Hepatocyte (in vitro differentiated cells): ENCODE results near the gene MBL2. TPM values are rescaled to one million over a fixed set of nuclear protein-coding genes. Genes with fewer than 3 reads are reported as not detected.

Source experiments
- DNase-seq: peaks from one replicate; pipeline ENCODE4 v3.0.0-alpha.2; 2016; ENCODE audit warnings: low spot score
- H2AFZ ChIP-seq: fragments of 200-600 bp; sonication (generic); 2 replicates; pipeline ENCODE4 v1.6.0; 2016; ENCODE audit warnings: antibody characterized with exemption, mild to moderate bottlenecking
- H3K27ac ChIP-seq: fragments of 200-600 bp; sonication (generic); 2 replicates; pipeline ENCODE4 v1.5.1; 2016; ENCODE audit warnings: mild to moderate bottlenecking
- H3K27me3 ChIP-seq: fragments of 200-600 bp; sonication (generic); 2 replicates; pipeline ENCODE4 v1.6.1; 2016
- H3K36me3 ChIP-seq: fragments of 200-600 bp; sonication (generic); replicated peaks from 2 replicates; pipeline ENCODE4 v1.5.1; 2016; ENCODE audit warnings: low read depth; ENCODE audit not compliant: insufficient read depth
- H3K4me1 ChIP-seq: fragments of 200-600 bp; sonication (generic); 2 replicates; pipeline ENCODE4 v1.5.1; 2016; ENCODE audit warnings: mild to moderate bottlenecking, moderate library complexity; ENCODE audit not compliant: insufficient read depth
- H3K4me2 ChIP-seq: fragments of 200-600 bp; sonication (generic); 2 replicates; pipeline ENCODE4 v1.6.0; 2016
- H3K4me3 ChIP-seq: fragments of 200-600 bp; sonication (generic); 2 replicates; pipeline ENCODE4 v1.5.1; 2016; ENCODE audit warnings: mild to moderate bottlenecking
- H3K79me2 ChIP-seq: fragments of 200-600 bp; sonication (generic); 2 replicates; pipeline ENCODE4 v1.6.0; 2017; ENCODE audit warnings: mild to moderate bottlenecking
- H3K9me2 ChIP-seq: fragments of 200-600 bp; sonication (generic); replicated peaks from 2 replicates; pipeline ENCODE4 v1.6.0; 2017; ENCODE audit warnings: mild to moderate bottlenecking; ENCODE audit not compliant: insufficient read depth
- H3K9me3 ChIP-seq: fragments of 200-600 bp; sonication (generic); 2 replicates; pipeline ENCODE4 v1.5.1; 2016; ENCODE audit warnings: low read depth, mild to moderate bottlenecking
- H4K20me1 ChIP-seq: fragments of 200-600 bp; sonication (generic); 2 replicates; pipeline ENCODE4 v1.6.0; 2016; ENCODE audit warnings: mild to moderate bottlenecking; ENCODE audit not compliant: insufficient read depth, poor library complexity, severe bottlenecking
- CTCF ChIP-seq: fragments of 200-600 bp; sonication (generic); IDR thresholded peaks from 2 replicates; pipeline ENCODE4 v1.5.1; 2016; ENCODE audit warnings: antibody characterized with exemption, mild to moderate bottlenecking; ENCODE audit not compliant: poor library complexity
- EZH2 ChIP-seq: fragments of 200-600 bp; sonication (generic); IDR thresholded peaks from 2 replicates; pipeline ENCODE4 v1.6.1; 2016; ENCODE audit warnings: antibody characterized with exemption, mild to moderate bottlenecking, borderline replicate concordance
- EZH2phosphoT487 ChIP-seq: fragments of 200-600 bp; sonication (generic); IDR thresholded peaks from one replicate; pipeline ENCODE4 v1.6.1; 2018; ENCODE audit warnings: antibody characterized with exemption, mild to moderate bottlenecking, low read depth, moderate library complexity; ENCODE audit not compliant: unreplicated experiment, severe bottlenecking
- WGBS: methylation state at CpG from one replicate; pipeline ENCODE4 v1.1.6; 2016; ENCODE audit warnings: low lambda C conversion rate; ENCODE audit errors: missing lambda C conversion rate; 5-methylcytosine and 5-hydroxymethylcytosine counted together
- polyA plus RNA-seq: library from polyadenylated mRNA; unstranded; fragments of >200 nt; fragmentation: Nextera tagmentation; extraction: Ambion mirVana; gene quantifications from 2 replicates; pipeline ENCODE4 v1.2.1, GENCODE V29; 2016
- total RNA-seq: library from RNA; depleted of rRNA; stranded (reverse); fragments of >200 nt; gene quantifications from 2 replicates; pipeline ENCODE4 v1.2.3, GENCODE V29; 2014

MBL2 gene
- total and polyA plus RNA-seq, 2 experiments from 2014 or later, result 0.21 to 1.1 TPM

- Histone ChIP-seq H3K9me3 (no peaks in the 10 kb centered on the region), H3K27ac (no peak overlapping the region), H3K9me2 (no peaks in the 10 kb centered on the region), H3K36me3 (no peaks in the 10 kb centered on the region), H3K27me3 (no peaks in the 10 kb centered on the region), H4K20me1 (no peaks in the 10 kb centered on the region), H3K4me1 (peaks cover 11% of the 10 kb centered on the region), H3K4me3 (no peak overlapping the region), H3K79me2 (no peaks in the 10 kb centered on the region), H3K4me2 (no peak overlapping the region), H2AFZ (no peak overlapping the region)
- 0% methylated on average over 1 of the region's 1 CpG for WGBS
- TF ChIP-seq CTCF, result no peak
- no peak for TF ChIP-seq EZH2
- no peak for TF ChIP-seq EZH2phosphoT487
- no peak for DNase-seq
These were observed 3.9 kb upstream of the MBL2 start for GRCh38 chr10:52776471-52776903.

- no peak for TF ChIP-seq EZH2
- TF ChIP-seq CTCF, result no peak
- TF ChIP-seq EZH2phosphoT487, result no peak
- Histone ChIP-seq H3K4me2 (no peak overlapping the region), H3K27me3 (no peaks in the 10 kb centered on the region), H3K79me2 (no peaks in the 10 kb centered on the region), H3K36me3 (no peaks in the 10 kb centered on the region), H3K4me3 (no peak overlapping the region), H2AFZ (no peak overlapping the region), H3K9me2 (no peaks in the 10 kb centered on the region), H3K4me1 (peaks cover 11% of the 10 kb centered on the region), H3K27ac (peak overlapping the region; percentile 66), H4K20me1 (no peaks in the 10 kb centered on the region), H3K9me3 (no peaks in the 10 kb centered on the region)
- no peak for DNase-seq
- WGBS, result 88% methylated on average over 12 of the region's 12 CpGs
These were observed 2.6 kb upstream of the MBL2 start for GRCh38 chr10:52775132-52775647.

- TF ChIP-seq EZH2phosphoT487, result no peak
- no peak for TF ChIP-seq EZH2
- no peak for TF ChIP-seq CTCF
- DNase-seq, result peak; percentile 46
- no peaks in the 10 kb centered on the region for H4K20me1 ChIP-seq
- no peak overlapping the region for H3K4me3 ChIP-seq
- no peaks in the 10 kb centered on the region for H3K9me2 ChIP-seq
- H2AFZ ChIP-seq, result no peak overlapping the region
- no peaks in the 10 kb centered on the region for H3K79me2 ChIP-seq
- WGBS, result 65% methylated on average over 5 of the region's 8 CpGs
- no peaks in the 10 kb centered on the region for H3K36me3 ChIP-seq
- H3K9me3 ChIP-seq, result no peaks in the 10 kb centered on the region
- H3K4me1 ChIP-seq, result peaks cover 11% of the 10 kb centered on the region
- peak overlapping the region; percentile 66 for H3K27ac ChIP-seq
- no peaks in the 10 kb centered on the region for H3K27me3 ChIP-seq
- H3K4me2 ChIP-seq, result no peak overlapping the region
These were observed 2.1 kb upstream of the MBL2 start for GRCh38 chr10:52774600-52775106.

- peaks cover 11% of the 10 kb centered on the region for H3K4me1 ChIP-seq
- H3K27me3 ChIP-seq, result no peaks in the 10 kb centered on the region
- H3K79me2 ChIP-seq, result no peaks in the 10 kb centered on the region
- no peaks in the 10 kb centered on the region for H3K9me2 ChIP-seq
- DNase-seq, result no peak
- no peak overlapping the region for H2AFZ ChIP-seq
- no peaks in the 10 kb centered on the region for H3K9me3 ChIP-seq
- H4K20me1 ChIP-seq, result no peaks in the 10 kb centered on the region
- TF ChIP-seq CTCF (no peak), EZH2phosphoT487 (no peak), EZH2 (no peak)
- peak overlapping the region; percentile 66 for H3K27ac ChIP-seq
- WGBS, result 96% methylated on average over 2 of the region's 2 CpGs
- H3K4me3 ChIP-seq, result no peak overlapping the region
- no peak overlapping the region for H3K4me2 ChIP-seq
- H3K36me3 ChIP-seq, result no peaks in the 10 kb centered on the region
These were observed 1.6 kb upstream of the MBL2 start for GRCh38 chr10:52774182-52774581.
